H1 (cell line): ENCODE measurements around the gene MACF1. TPM values are rescaled to one million over a fixed set of nuclear protein-coding genes. Genes with fewer than 3 reads are reported as not detected.
"Not testable (repeated sequence)": the region's sequence is repeated elsewhere in the genome, so short reads cannot be mapped to it uniquely, and the experiment has no call there.

Source experiments
- CTCF ChIA-PET: fragments of 300-600 bp; sonication (Branson Sonifier 250); formaldehyde crosslinking; loops from one replicate; lab custom pipeline; 2021; ENCODE audit not compliant: partially characterized antibody; lab: Charles Lee
- POLR2A ChIA-PET: fragments of 300-600 bp; sonication (Branson Sonifier 250); formaldehyde crosslinking; loops from one replicate; lab custom pipeline; 2021; ENCODE audit warnings: inconsistent platforms; ENCODE audit not compliant: partially characterized antibody; lab: Charles Lee
- DNase-seq, 2 experiments: peaks; one replicate each; pipeline versions ENCODE4 v3.0.0 to v3.0.0-alpha.2; 2010 to 2022; ENCODE audit warnings: low spot score in 2 of 2, low read depth in 1 of 2, mixed read lengths in 1 of 2
- FAIRE-seq: peaks from 2 replicates; lab custom pipeline; 2011; peaks lifted over from hg19 to GRCh38; lab: Jason Lieb, UNC
- H2AFZ ChIP-seq: 2 replicates; pipeline ENCODE4 v1.8.1; 2012; ENCODE audit warnings: low read length, inconsistent platforms
- H2AK5ac ChIP-seq: 2 replicates; pipeline ENCODE4 v1.6.1; 2013; ENCODE audit warnings: low read depth, low read length
- H2BK120ac ChIP-seq: replicated peaks from 2 replicates; pipeline ENCODE3; 2013; ENCODE audit warnings: low read depth, low read length, inconsistent platforms
- H2BK12ac ChIP-seq: 2 replicates; pipeline ENCODE4 v1.6.1; 2013; ENCODE audit warnings: low read depth, low read length
- H2BK15ac ChIP-seq: 2 replicates; pipeline ENCODE4 v1.6.1; 2013; ENCODE audit warnings: low read length
- H2BK20ac ChIP-seq: 2 replicates; pipeline ENCODE4 v1.6.1; 2013; ENCODE audit warnings: low read length
- H2BK5ac ChIP-seq: 2 replicates; pipeline ENCODE4 v1.6.1; 2013; ENCODE audit warnings: low read depth, low read length
- H3K14ac ChIP-seq: 2 replicates; pipeline ENCODE4 v1.6.1; 2013; ENCODE audit warnings: inconsistent platforms; ENCODE audit not compliant: insufficient read length
- H3K18ac ChIP-seq: 2 replicates; pipeline ENCODE4 v1.6.1; 2013; ENCODE audit warnings: low read length; ENCODE audit errors: extremely low read depth
- H3K23ac ChIP-seq: 2 replicates; pipeline ENCODE4 v1.6.1; 2013; ENCODE audit warnings: inconsistent platforms; ENCODE audit not compliant: insufficient read length
- H3K23me2 ChIP-seq: 2 replicates; pipeline ENCODE4 v1.6.1; 2013; ENCODE audit warnings: low read depth, low read length
- H3K27ac ChIP-seq: 2 replicates; pipeline ENCODE4 v1.6.1; 2011; ENCODE audit warnings: low read depth, low read length, inconsistent platforms
- H3K27me3 ChIP-seq, 4 experiments: replicated peaks in 1 of 4; 1 replicate in 1 of 4; 2 replicates in 3 of 4; pipeline versions ENCODE4 v1.6.1 to v1.8.1; 2011 to 2013; ENCODE audit warnings: low read length in 3 of 4, mild to moderate bottlenecking in 3 of 4, inconsistent platforms in 2 of 4, mixed read lengths in 2 of 4, moderate library complexity in 1 of 4; ENCODE audit not compliant: control insufficient read depth in 3 of 4, insufficient read depth in 3 of 4; ENCODE audit errors: extremely low read depth in 1 of 4
- H3K36me3 ChIP-seq, 4 experiments: 2 replicates each; pipeline versions ENCODE4 v1.6.1 to v1.8.1; 2011 to 2013; ENCODE audit warnings: mild to moderate bottlenecking in 4 of 4, low read length in 3 of 4, moderate library complexity in 2 of 4, control low read depth in 1 of 4, inconsistent platforms in 1 of 4; ENCODE audit not compliant: insufficient read depth in 4 of 4, control insufficient read depth in 2 of 4
- H3K4ac ChIP-seq: replicated peaks from 2 replicates; pipeline ENCODE3; 2013; ENCODE audit warnings: low read length, low read depth, mixed read lengths, inconsistent platforms; ENCODE audit not compliant: insufficient read length
- H3K4me1 ChIP-seq, 4 experiments: replicated peaks in 1 of 4; 1 replicate in 1 of 4; 2 replicates in 3 of 4; pipeline versions ENCODE4 v1.6.1 to v1.8.1; 2011 to 2013; ENCODE audit warnings: low read length in 3 of 4, inconsistent platforms in 2 of 4, mixed read lengths in 1 of 4; ENCODE audit not compliant: insufficient read depth in 4 of 4, control insufficient read depth in 3 of 4
- H3K4me2 ChIP-seq, 2 experiments: 2 replicates each; pipeline versions ENCODE4 v1.6.1 to v1.8.1; 2011 to 2013; ENCODE audit warnings: low read depth in 2 of 2, low read length in 2 of 2, control low read depth in 1 of 2, inconsistent platforms in 1 of 2, mild to moderate bottlenecking in 1 of 2; ENCODE audit not compliant: insufficient read depth in 1 of 2
- H3K4me3 ChIP-seq, 4 experiments: fragments of 200-600, 300-600 bp in 1 of 4; sonication (generic), shearing (Covaris generic), sonication (Bioruptor Twin) in 1 of 4; 2 replicates each; pipeline versions ENCODE4 v1.5.1 to v1.8.1; 2011 to 2016; ENCODE audit warnings: low read length in 4 of 4, low read depth in 3 of 4, control low read depth in 2 of 4, inconsistent platforms in 2 of 4, mild to moderate bottlenecking in 2 of 4, mixed read lengths in 1 of 4, moderate library complexity in 1 of 4; ENCODE audit not compliant: insufficient read depth in 2 of 4; ENCODE audit errors: extremely low read depth in 1 of 4
- H3K56ac ChIP-seq: replicated peaks from 2 replicates; pipeline ENCODE3; 2013; ENCODE audit warnings: low read depth, mild to moderate bottlenecking, mixed read lengths, low read length, inconsistent platforms; ENCODE audit not compliant: insufficient read length
- H3K79me1 ChIP-seq: 2 replicates; pipeline ENCODE4 v1.6.1; 2013; ENCODE audit warnings: low read depth, low read length, control low read depth
- H3K79me2 ChIP-seq, 2 experiments: 2 replicates each; pipeline versions ENCODE4 v1.6.1 to v1.8.1; 2012 to 2013; ENCODE audit warnings: low read length in 2 of 2, mild to moderate bottlenecking in 2 of 2, inconsistent platforms in 1 of 2; ENCODE audit not compliant: insufficient read depth in 2 of 2, control insufficient read depth in 1 of 2
- H3K9ac ChIP-seq, 4 experiments: replicated peaks in 1 of 4; 1 replicate in 1 of 4; 2 replicates in 3 of 4; pipeline versions ENCODE4 v1.6.1 to v1.8.1; 2011 to 2013; ENCODE audit warnings: low read depth in 3 of 4, low read length in 3 of 4, control low read depth in 2 of 4, mild to moderate bottlenecking in 2 of 4, moderate library complexity in 2 of 4, inconsistent platforms in 1 of 4; ENCODE audit errors: extremely low read depth in 1 of 4
- H3K9me3 ChIP-seq, 2 experiments: 2 replicates each; pipeline versions ENCODE4 v1.6.1 to v1.8.1; 2012 to 2013; ENCODE audit warnings: mild to moderate bottlenecking in 2 of 2, moderate library complexity in 2 of 2, control low read depth in 1 of 2, inconsistent platforms in 1 of 2, low read depth in 1 of 2, low read length in 1 of 2, mixed read lengths in 1 of 2; ENCODE audit not compliant: insufficient read depth in 2 of 2
- H4K20me1 ChIP-seq, 2 experiments: replicated peaks in 1 of 2; 2 replicates each; pipeline versions ENCODE3 to v1.8.1; 2011 to 2013; ENCODE audit warnings: inconsistent platforms in 2 of 2, low read length in 2 of 2, mild to moderate bottlenecking in 1 of 2; ENCODE audit not compliant: insufficient read depth in 2 of 2, control insufficient read depth in 1 of 2
- H4K5ac ChIP-seq: 2 replicates; pipeline ENCODE4 v1.6.1; 2013; ENCODE audit warnings: low read length, low read depth, mixed read lengths, inconsistent platforms; ENCODE audit not compliant: insufficient read length
- H4K8ac ChIP-seq: 2 replicates; pipeline ENCODE4 v1.8.0; 2013; ENCODE audit warnings: mild to moderate bottlenecking, moderate library complexity, low read length, inconsistent platforms; ENCODE audit not compliant: insufficient read depth; ENCODE audit errors: extremely low read depth
- H4K91ac ChIP-seq: replicated peaks from 2 replicates; pipeline ENCODE3; 2013; ENCODE audit warnings: low read length, mixed read lengths, inconsistent platforms; ENCODE audit not compliant: insufficient read length
- WGBS, 2 experiments: shearing (Covaris generic) in 1 of 2; methylation state at CpG; one replicate each; pipeline versions ENCODE4 v1.1.6 to v1.1.7; 2013 to 2015; ENCODE audit warnings: low lambda C conversion rate in 2 of 2, mixed read lengths in 2 of 2, inconsistent platforms in 1 of 2, low coverage in 1 of 2, missing lambda C conversion rate in 1 of 2; ENCODE audit not compliant: insufficient replicate concordance in 2 of 2, insufficient coverage in 1 of 2, insufficient read length in 1 of 2; ENCODE audit errors: extremely low coverage in 1 of 2, missing lambda C conversion rate in 1 of 2; 5-methylcytosine and 5-hydroxymethylcytosine counted together
- polyA plus RNA-seq, 7 experiments: library from polyadenylated mRNA; depleted of rRNA in 3 of 7; stranded (reverse) in 5 of 7; unstranded in 2 of 7; fragments of >200 nt in 5 of 7; fragments of 200-250 nt in 2 of 7; gene quantifications; 1 replicate in 5 of 7; 2 replicates in 1 of 7; 4 replicates in 1 of 7; pipeline versions ENCODE4 v1.2.1 to v1.2.3, GENCODE V29; 2011 to 2013; ENCODE audit warnings: missing spikeins in 2 of 7, mixed read lengths in 2 of 7
- total RNA-seq: library from RNA; stranded (reverse); fragmentation: NEBNext Ultra II Directional; extraction: Animal tissue kit (Norgen Biotek cat#: 25700); gene quantifications from 2 replicates; pipeline ENCODE4 v1.2.1, GENCODE V29; 2021

The MACF1 gene
- total and polyA plus RNA-seq, 2 of the 8 experiments (the other 6 are each of a cell fraction or from before 2014, with no cell fraction given): 59.8 to 285 TPM

DNA sequence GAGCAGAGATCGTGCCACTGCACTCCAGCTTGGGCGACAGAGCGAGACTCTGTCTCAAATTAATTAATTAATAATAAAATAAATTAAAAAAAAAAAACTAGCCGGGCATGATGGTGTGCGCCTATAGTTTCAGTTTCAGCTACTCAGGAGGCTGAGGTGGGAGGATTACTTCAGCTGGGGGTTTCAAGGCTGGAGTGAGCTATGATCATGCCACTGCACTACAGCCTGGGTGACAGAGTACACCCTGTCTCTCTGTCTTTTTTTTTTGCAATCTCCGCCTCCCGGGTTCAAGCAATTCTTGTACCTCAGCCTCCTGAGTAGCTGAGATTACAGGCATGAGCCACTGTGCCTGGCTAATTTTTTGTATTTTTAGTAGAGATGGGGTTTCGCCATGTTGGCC is 42.7 kb upstream of the MACF1 start:
- H3K56ac ChIP-seq, H3K4me3 ChIP-seq, H4K91ac ChIP-seq, H3K4me2 ChIP-seq, H4K8ac ChIP-seq, H3K14ac ChIP-seq, H3K4ac ChIP-seq, H3K9me3 ChIP-seq, H3K27ac ChIP-seq, H3K27me3 ChIP-seq, DNase-seq, FAIRE-seq, H2BK12ac ChIP-seq, H2BK15ac ChIP-seq, H3K79me1 ChIP-seq, H3K36me3 ChIP-seq, H4K5ac ChIP-seq, H2BK20ac ChIP-seq, H3K23ac ChIP-seq, H3K9ac ChIP-seq, H3K23me2 ChIP-seq, H2AK5ac ChIP-seq, H2BK5ac ChIP-seq, H2BK120ac ChIP-seq, H3K18ac ChIP-seq, H2AFZ ChIP-seq: not testable (repeated sequence)
- Histone ChIP-seq H3K4me1 (peaks cover 14 to 34% (median 26%) of the 10 kb centered on the region in 4 experiments; a peak in 6 of 7 replicates), H4K20me1 (peaks cover 4 to 23% of the 10 kb centered on the region in 2 experiments), H3K79me2 (peaks cover 25 to 95% of the 10 kb centered on the region in 2 experiments)
- POLR2A ChIA-PET: interaction anchor here (0.6 to 1.3 kb wide), 2 partner anchors 20 to 29 kb away, joined by 3 to 7 read pairs; no protein-coding TSS in a partner anchor
- 85% methylated on average over 8 of the region's 8 CpGs; no CpG with 5 or more reads in 1 of the 2 experiments for WGBS, 2 experiments
- CTCF ChIA-PET: interaction anchor here (0.6 to 9.5 kb wide), 7 partner anchors 11 to 63 kb away, joined by 3 to 97 read pairs (median 3); no protein-coding TSS in a partner anchor
